T-cell (primary cell): Measurements from ENCODE around the gene SPRED2. TPM values are rescaled to one million over a fixed set of nuclear protein-coding genes. Genes with fewer than 3 reads are reported as not detected.

Experiments used
- ATAC-seq, 4 experiments: fragments of 200-7000 bp in 3 of 4; fragments of 150-1000 bp in 1 of 4; cut with Tn5 transposase; replicated peaks in 1 of 4; 1 replicate in 3 of 4; 2 replicates in 1 of 4; pipeline ENCODE4 v1.10.0; 2021; ENCODE audit warnings: moderate library complexity in 3 of 4, mild to moderate bottlenecking in 2 of 4, moderate number of reproducible peaks in 1 of 4
- CTCF ChIA-PET, 2 donors: fragments of 300-600 bp; sonication (Branson Sonifier 250); formaldehyde crosslinking; loops; one replicate each; lab custom pipeline; 2022; ENCODE audit warnings: antibody characterized with exemption in 2 of 2; lab: Charles Lee
- POLR2A ChIA-PET, 2 donors: fragments of 300-600 bp; sonication (Branson Sonifier 250); formaldehyde crosslinking; loops; one replicate each; lab custom pipeline; 2022; ENCODE audit warnings: antibody characterized with exemption in 2 of 2; lab: Charles Lee
- DNase-seq, 35 experiments: peaks; one replicate each; pipeline versions ENCODE4 v3.0.0 to v3.0.0-alpha.2; 2013 to 2023
- H3K27ac ChIP-seq: one replicate; pipeline ENCODE4 v1.5.1; 2013; ENCODE audit warnings: low read length
- H3K27me3 ChIP-seq, 2 experiments: replicated peaks in 1 of 2; 1 replicate in 1 of 2; 2 replicates in 1 of 2; pipeline versions ENCODE4 v1.6.1 to v1.7.0; 2013; ENCODE audit warnings: low read length in 1 of 2, mixed read lengths in 1 of 2; ENCODE audit not compliant: control insufficient read depth in 2 of 2, insufficient read depth in 2 of 2; ENCODE audit errors: extremely low read depth in 1 of 2
- H3K36me3 ChIP-seq, 2 donors: 1 replicate in 1 of 2; 2 replicates in 1 of 2; pipeline versions ENCODE4 v1.6.1 to v1.7.0; 2013; ENCODE audit warnings: low read length in 1 of 2; ENCODE audit not compliant: control insufficient read depth in 2 of 2, insufficient read depth in 1 of 2; ENCODE audit errors: extremely low read depth in 1 of 2
- H3K4me1 ChIP-seq, 2 experiments: 1 replicate in 1 of 2; 2 replicates in 1 of 2; pipeline versions ENCODE4 v1.6.1 to v1.7.0; 2013; ENCODE audit warnings: low read length in 2 of 2, mixed read lengths in 1 of 2; ENCODE audit not compliant: insufficient read depth in 2 of 2, control insufficient read depth in 1 of 2; ENCODE audit errors: extremely low read depth in 1 of 2
- H3K4me3 ChIP-seq, 2 donors: 1 replicate in 1 of 2; 2 replicates in 1 of 2; pipeline versions ENCODE4 v1.5.1 to v1.7.0; 2013; ENCODE audit warnings: mild to moderate bottlenecking in 2 of 2, low read length in 1 of 2, moderate library complexity in 1 of 2; ENCODE audit not compliant: control insufficient read depth in 1 of 2; ENCODE audit errors: extremely low read depth in 1 of 2
- H3K9me3 ChIP-seq: 2 replicates; pipeline ENCODE4 v1.7.0; 2013
- H3K27ac Mint-ChIP-seq, 2 donors: one replicate each; pipeline ENCODE4 v1.8.0; 2020 to 2021; ENCODE audit warnings: mild to moderate bottlenecking in 2 of 2, mixed read lengths in 2 of 2
- H3K27me3 Mint-ChIP-seq, 2 donors: one replicate each; pipeline ENCODE4 v1.8.0; 2021 to 2022; ENCODE audit warnings: mixed read lengths in 2 of 2
- H3K36me3 Mint-ChIP-seq: one replicate; pipeline ENCODE4 v1.8.0; 2021; ENCODE audit warnings: mixed read lengths
- H3K4me1 Mint-ChIP-seq, 3 donors: one replicate each; pipeline ENCODE4 v1.8.0; 2020 to 2022; ENCODE audit warnings: mixed read lengths in 3 of 3, mild to moderate bottlenecking in 1 of 3
- H3K4me3 Mint-ChIP-seq, 3 donors: one replicate each; pipeline ENCODE4 v1.8.0; 2020 to 2022; ENCODE audit warnings: mild to moderate bottlenecking in 3 of 3, mixed read lengths in 3 of 3, moderate library complexity in 3 of 3
- H3K9me3 Mint-ChIP-seq, 3 donors: one replicate each; pipeline ENCODE4 v1.8.0; 2020 to 2022; ENCODE audit warnings: mixed read lengths in 3 of 3
- WGBS: methylation state at CpG from one replicate; pipeline ENCODE4 v1.1.5; 2013; ENCODE audit warnings: missing lambda C conversion rate; ENCODE audit not compliant: insufficient coverage; 5-methylcytosine and 5-hydroxymethylcytosine counted together
- total RNA-seq, 35 experiments: library from RNA in 6 of 35; stranded (reverse) in 6 of 35; fragments of 120-200 nt in 1 of 35; gene quantifications; one replicate each; pipeline versions ENCODE4 v1.2.1 to v1.2.4 and lab custom pipeline; 2013 to 2026

SPRED2 gene
- total RNA-seq, 5 donors from 2014 or later (not counting 1 experiment from before 2014, with no cell fraction given): 0.73 to 3.2 (median 1.2) TPM

GRCh38 chr2:65279756-65280155 lies 152.6 kb downstream of the SPRED2 start:
- no peak overlapping the region for H3K27ac Mint-ChIP-seq
- no peaks in the 10 kb centered on the region for H3K9me3 ChIP-seq
- 100% methylated on average over 4 of the region's 6 CpGs for WGBS
- CTCF ChIA-PET: no interaction called here
- H3K4me3 ChIP-seq: no peak overlapping the region
- DNase-seq (no peak), ATAC-seq (no peak)
- no peaks in the 10 kb centered on the region for H3K36me3 Mint-ChIP-seq
- H3K27me3 Mint-ChIP-seq: no peaks in the 10 kb centered on the region
- no peaks in the 10 kb centered on the region for H3K27me3 ChIP-seq
- H3K9me3 Mint-ChIP-seq: no peaks in the 10 kb centered on the region
- H3K4me1 Mint-ChIP-seq: peaks cover 8 to 16% (median 13%) of the 10 kb centered on the region in 3 donors
- POLR2A ChIA-PET: interaction anchor here in 1 of 2 donors (0.6 kb wide), 1 partner anchor 19 kb away, joined by 4 read pairs; no protein-coding TSS in a partner anchor
- H3K4me1 ChIP-seq: peaks cover 8 to 13% of the 10 kb centered on the region in 2 experiments
- H3K27ac ChIP-seq: no peak overlapping the region
- H3K4me3 Mint-ChIP-seq: no peak overlapping the region
- H3K36me3 ChIP-seq: peaks cover 0 to 3% of the 10 kb centered on the region in 2 donors

GRCh38 chr2:65278531-65278981 lies 153.8 kb downstream of the SPRED2 start:
- WGBS: no CpG with 5 or more reads among the region's 6 CpGs
- H3K9me3 Mint-ChIP-seq: no peaks in the 10 kb centered on the region
- Histone ChIP-seq H3K27me3 (no peaks in the 10 kb centered on the region), H3K4me3 (no peak overlapping the region), H3K4me1 (peaks cover 8 to 13% of the 10 kb centered on the region in 2 experiments), H3K9me3 (no peaks in the 10 kb centered on the region), H3K36me3 (peaks cover 0 to 3% of the 10 kb centered on the region in 2 donors), H3K27ac (no peak overlapping the region)
- H3K4me3 Mint-ChIP-seq: peak overlapping the region in 1 of 3 donors; percentile 43
- CTCF ChIA-PET: no interaction called here
- DNase-seq (no peak), ATAC-seq (no peak)
- peaks cover 4% of the 10 kb centered on the region for H3K36me3 Mint-ChIP-seq
- H3K4me1 Mint-ChIP-seq: peaks cover 8 to 16% (median 13%) of the 10 kb centered on the region in 3 donors
- POLR2A ChIA-PET: no interaction called here
- H3K27ac Mint-ChIP-seq: no peak overlapping the region
- H3K27me3 Mint-ChIP-seq: no peaks in the 10 kb centered on the region

GRCh38 chr2:65277791-65278483 lies 154.5 kb downstream of the SPRED2 start:
- ATAC-seq: no peak

GRCh38 chr2:65277118-65277517 lies 155.3 kb downstream of the SPRED2 start:
- Histone ChIP-seq H3K4me1 (peaks cover 8 to 13% of the 10 kb centered on the region in 2 experiments), H3K36me3 (peaks cover 0 to 15% of the 10 kb centered on the region in 2 donors), H3K9me3 (no peaks in the 10 kb centered on the region), H3K27me3 (no peaks in the 10 kb centered on the region), H3K4me3 (no peak overlapping the region), H3K27ac (no peak overlapping the region)
- peaks cover 8 to 16% (median 13%) of the 10 kb centered on the region in 3 donors for H3K4me1 Mint-ChIP-seq
- WGBS: 80% methylated on average over 1 of the region's 3 CpGs
- H3K4me3 Mint-ChIP-seq: no peak overlapping the region
- DNase-seq: no peak
- ChIA-PET CTCF (interaction anchor here in 1 of 2 donors (0.9 kb wide), 1 partner anchor 10 kb away, joined by 3 read pairs; no protein-coding TSS in a partner anchor), POLR2A (no interaction called here)
- peaks cover 10% of the 10 kb centered on the region for H3K36me3 Mint-ChIP-seq
- no peak overlapping the region for H3K27ac Mint-ChIP-seq
- no peak for ATAC-seq
- H3K27me3 Mint-ChIP-seq: no peaks in the 10 kb centered on the region
- no peaks in the 10 kb centered on the region for H3K9me3 Mint-ChIP-seq

More at GRCh38 chr2:65277791-65278483, 154.5 kb downstream of the SPRED2 start:
- Mint-ChIP-seq H3K27me3 (no peaks in the 10 kb centered on the region), H3K9me3 (no peaks in the 10 kb centered on the region), H3K4me1 (peaks cover 8 to 16% (median 13%) of the 10 kb centered on the region in 3 donors), H3K27ac (no peak overlapping the region), H3K36me3 (peaks cover 4% of the 10 kb centered on the region), H3K4me3 (no peak overlapping the region)
- DNase-seq: no peak
- Histone ChIP-seq H3K27ac (no peak overlapping the region), H3K4me3 (no peak overlapping the region), H3K9me3 (no peaks in the 10 kb centered on the region), H3K4me1 (peaks cover 8 to 13% of the 10 kb centered on the region in 2 experiments), H3K27me3 (no peaks in the 10 kb centered on the region), H3K36me3 (peaks cover 0 to 7% of the 10 kb centered on the region in 2 donors)
- 94% methylated on average over 3 of the region's 5 CpGs for WGBS
- POLR2A ChIA-PET: no interaction called here
- CTCF ChIA-PET: no interaction called here

- H3K9me3 ChIP-seq: no peaks in the 10 kb centered on the region
- peaks cover 0 to 20% of the 10 kb centered on the region in 2 donors for H3K36me3 ChIP-seq
- peaks cover 12% of the 10 kb centered on the region for H3K36me3 Mint-ChIP-seq
- no peaks in the 10 kb centered on the region for H3K9me3 Mint-ChIP-seq
- CTCF ChIA-PET: interaction anchor here in 1 of 2 donors (0.9 kb wide), 1 partner anchor 9 kb away, joined by 3 read pairs; no protein-coding TSS in a partner anchor
- peaks cover 8 to 16% (median 13%) of the 10 kb centered on the region in 3 donors for H3K4me1 Mint-ChIP-seq
- H3K4me3 Mint-ChIP-seq: no peak overlapping the region
- 97% methylated on average over 5 of the region's 5 CpGs for WGBS
- no peaks in the 10 kb centered on the region for H3K27me3 ChIP-seq
- ATAC-seq: no peak
- H3K4me1 ChIP-seq: peaks cover 8 to 13% of the 10 kb centered on the region in 2 experiments
- H3K27me3 Mint-ChIP-seq: no peaks in the 10 kb centered on the region
- POLR2A ChIA-PET: no interaction called here
- no peak overlapping the region for H3K27ac Mint-ChIP-seq
- no peak overlapping the region for H3K4me3 ChIP-seq
- DNase-seq: no peak
- H3K27ac ChIP-seq: no peak overlapping the region
Observed at GRCh38 chr2:65276609-65277008, 155.8 kb downstream of the SPRED2 start.

GRCh38 chr2:65275141-65275915 lies 157.1 kb downstream of the SPRED2 start:
- no peaks in the 10 kb centered on the region for H3K27me3 Mint-ChIP-seq
- Histone ChIP-seq H3K4me1 (peaks cover 8 to 13% of the 10 kb centered on the region in 2 experiments), H3K36me3 (peaks cover 0 to 24% of the 10 kb centered on the region in 2 donors), H3K9me3 (no peaks in the 10 kb centered on the region), H3K27ac (no peak overlapping the region), H3K27me3 (no peaks in the 10 kb centered on the region), H3K4me3 (no peak overlapping the region)
- H3K4me3 Mint-ChIP-seq: no peak overlapping the region
- ATAC-seq (peak in 1 of 4 experiments; percentile 6), DNase-seq (no peak)
- H3K9me3 Mint-ChIP-seq: no peaks in the 10 kb centered on the region
- peaks cover 14% of the 10 kb centered on the region for H3K36me3 Mint-ChIP-seq
- no peak overlapping the region for H3K27ac Mint-ChIP-seq
- peaks cover 8 to 16% (median 13%) of the 10 kb centered on the region in 3 donors for H3K4me1 Mint-ChIP-seq
- ChIA-PET CTCF (interaction anchor here (0.5 to 1.0 kb wide), 3 partner anchors 10 to 277 kb away, joined by 3 read pairs; no protein-coding TSS in a partner anchor), POLR2A (interaction anchor here in 1 of 2 donors (0.6 to 0.7 kb wide), 3 partner anchors 45 to 146 kb away, joined by 3 to 11 read pairs (median 7); partner anchors contain the start of gene ACTR2)
- WGBS: no CpG with 5 or more reads among the region's 4 CpGs
